Measurements from ENCODE around the gene DUOXA1. TPM values are rescaled to one million over a fixed set of nuclear protein-coding genes. Genes with fewer than 3 reads are reported as not detected.
A peak's percentile ranks its signal among the peaks of the same experiment; 100 is the strongest.

The DUOXA1 gene
- total and polyA plus RNA-seq, 9 of the 15 experiments (the other 6 are each of a cell fraction or from before 2014, with no cell fraction given): 0.17 to 0.74 (median 0.24) TPM; not detected in 6

GRCh38 chr15:45156744-45157455 is 27.2 kb upstream of the DUOXA1 start:
- H3K27ac ChIP-seq (ENCODE audit: extremely low read depth, low read depth, low read length): no peak overlapping the region; the same call in 2 of the 3 replicates
- CTCF ChIA-PET (ENCODE audit: low intra/inter-chr PET ratio): no interaction called here
- H4K20me1 ChIP-seq (replicated peaks; ENCODE audit: control insufficient read depth, insufficient read depth, low read length): no peaks in the 10 kb centered on the region
- no TSS peak for BruUV-seq (replicated peaks)
- no peaks in the 10 kb centered on the region for H3K79me2 ChIP-seq (ENCODE audit: control insufficient read depth, insufficient read depth, low read length)
- peak overlapping the region; percentile 8; the same call in 1 of the 2 replicates for H2AFZ ChIP-seq (ENCODE audit: low read depth, low read length)
- no peaks in the 10 kb centered on the region for H3K36me3 ChIP-seq (ENCODE audit: control insufficient read depth, insufficient read depth, low read length)
- ATAC-seq (no peak), DNase-seq (ENCODE audit: extremely low read depth in 1 of 4, low spot score in 3 of 4) (peak in 2 of 4 experiments; percentile 37 to 45), FAIRE-seq (peak; percentile 77)
- H3K4me2 ChIP-seq (ENCODE audit: insufficient read depth, low read length): peak overlapping the region; percentile 60
- in situ Hi-C loops (cut with MboI): no loop called here
- intact Hi-C loops (cut with micrococcal nuclease): no loop called here
- peaks cover 9 to 12% of the 10 kb centered on the region in 2 experiments; a peak in 3 of 5 replicates for H3K4me1 ChIP-seq (replicated peaks in 1 of 2; ENCODE audit: control insufficient read depth in 2 of 2, insufficient read depth in 2 of 2, low read length in 2 of 2)
- POLR2A ChIA-PET: interaction anchor here (0.6 to 1.3 kb wide), 4 partner anchors 12 to 136 kb away, joined by 3 to 4 read pairs (median 3); no protein-coding TSS in a partner anchor
- no peaks in the 10 kb centered on the region for H3K9me3 ChIP-seq (replicated peaks; ENCODE audit: control insufficient read depth, insufficient read depth, low read depth, low read length)
- no peak overlapping the region for H3K9ac ChIP-seq (ENCODE audit: insufficient read depth in 1 of 2, low read depth in 2 of 2, low read length in 2 of 2)
- no peaks in the 10 kb centered on the region for H3K27me3 ChIP-seq (ENCODE audit: control insufficient read depth in 2 of 2, insufficient read depth in 2 of 2, low read length in 2 of 2)
- 13% methylated on average over 7 of the region's 7 CpGs for WGBS (ENCODE audit: insufficient coverage, low coverage, missing lambda C conversion rate)
- H3K9me1 ChIP-seq (ENCODE audit: control insufficient read depth, insufficient read depth, low read length): no peaks in the 10 kb centered on the region
- no peak overlapping the region for H3K4me3 ChIP-seq
- TF ChIP-seq ZNF184 (CRISPR knock-in tag; IDR thresholded peaks at IDR 0.05) (no peak), ARID1B (IDR thresholded peaks at IDR 0.05) (peak; percentile 55), JUN (IDR thresholded peaks at IDR 0.05; ENCODE audit: borderline replicate concordance, low read depth, low read length) (peak; percentile 27; the same call in 1 of the 2 replicates), JUN (CRISPR knock-in tag; IDR thresholded peaks at IDR 0.05; ENCODE audit: borderline replicate concordance) (no peak), CTBP1 (IDR thresholded peaks at IDR 0.05; ENCODE audit: borderline replicate concordance) (0 out of 2 replicates have a peak, but pooled peaks have one; percentile 51), CBX8 (IDR thresholded peaks at IDR 0.05; ENCODE audit: borderline replicate concordance, extremely low read depth, low read depth, low read length, poor library complexity, severe bottlenecking) (no peak), SMARCA4 (IDR thresholded peaks at IDR 0.05) (0 out of 2 replicates have a peak, but pooled peaks have one; percentile 32), JUND (IDR thresholded peaks at IDR 0.05; ENCODE audit: borderline replicate concordance, low read depth, low read length) (peak; percentile 36; the same call in 1 of the 2 replicates), JUND (tag; IDR thresholded peaks at IDR 0.05; ENCODE audit: borderline replicate concordance, low read depth, low read length) (no peak; the same call in 2 of the 3 replicates), CHCHD3 (CRISPR knock-in tag; IDR thresholded peaks at IDR 0.05) (no peak), TAF15 (IDR thresholded peaks at IDR 0.05; ENCODE audit: low read depth, low read length) (no peak)
- TF ChIP-seq, protein P1, sequence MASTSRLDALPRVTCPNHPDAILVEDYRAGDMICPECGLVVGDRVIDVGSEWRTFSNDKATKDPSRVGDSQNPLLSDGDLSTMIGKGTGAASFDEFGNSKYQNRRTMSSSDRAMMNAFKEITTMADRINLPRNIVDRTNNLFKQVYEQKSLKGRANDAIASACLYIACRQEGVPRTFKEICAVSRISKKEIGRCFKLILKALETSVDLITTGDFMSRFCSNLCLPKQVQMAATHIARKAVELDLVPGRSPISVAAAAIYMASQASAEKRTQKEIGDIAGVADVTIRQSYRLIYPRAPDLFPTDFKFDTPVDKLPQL (IDR thresholded peaks at IDR 0.05; ENCODE audit: extremely low read depth, insufficient read length): no peak
- TF ChIP-seq, protein P2, sequence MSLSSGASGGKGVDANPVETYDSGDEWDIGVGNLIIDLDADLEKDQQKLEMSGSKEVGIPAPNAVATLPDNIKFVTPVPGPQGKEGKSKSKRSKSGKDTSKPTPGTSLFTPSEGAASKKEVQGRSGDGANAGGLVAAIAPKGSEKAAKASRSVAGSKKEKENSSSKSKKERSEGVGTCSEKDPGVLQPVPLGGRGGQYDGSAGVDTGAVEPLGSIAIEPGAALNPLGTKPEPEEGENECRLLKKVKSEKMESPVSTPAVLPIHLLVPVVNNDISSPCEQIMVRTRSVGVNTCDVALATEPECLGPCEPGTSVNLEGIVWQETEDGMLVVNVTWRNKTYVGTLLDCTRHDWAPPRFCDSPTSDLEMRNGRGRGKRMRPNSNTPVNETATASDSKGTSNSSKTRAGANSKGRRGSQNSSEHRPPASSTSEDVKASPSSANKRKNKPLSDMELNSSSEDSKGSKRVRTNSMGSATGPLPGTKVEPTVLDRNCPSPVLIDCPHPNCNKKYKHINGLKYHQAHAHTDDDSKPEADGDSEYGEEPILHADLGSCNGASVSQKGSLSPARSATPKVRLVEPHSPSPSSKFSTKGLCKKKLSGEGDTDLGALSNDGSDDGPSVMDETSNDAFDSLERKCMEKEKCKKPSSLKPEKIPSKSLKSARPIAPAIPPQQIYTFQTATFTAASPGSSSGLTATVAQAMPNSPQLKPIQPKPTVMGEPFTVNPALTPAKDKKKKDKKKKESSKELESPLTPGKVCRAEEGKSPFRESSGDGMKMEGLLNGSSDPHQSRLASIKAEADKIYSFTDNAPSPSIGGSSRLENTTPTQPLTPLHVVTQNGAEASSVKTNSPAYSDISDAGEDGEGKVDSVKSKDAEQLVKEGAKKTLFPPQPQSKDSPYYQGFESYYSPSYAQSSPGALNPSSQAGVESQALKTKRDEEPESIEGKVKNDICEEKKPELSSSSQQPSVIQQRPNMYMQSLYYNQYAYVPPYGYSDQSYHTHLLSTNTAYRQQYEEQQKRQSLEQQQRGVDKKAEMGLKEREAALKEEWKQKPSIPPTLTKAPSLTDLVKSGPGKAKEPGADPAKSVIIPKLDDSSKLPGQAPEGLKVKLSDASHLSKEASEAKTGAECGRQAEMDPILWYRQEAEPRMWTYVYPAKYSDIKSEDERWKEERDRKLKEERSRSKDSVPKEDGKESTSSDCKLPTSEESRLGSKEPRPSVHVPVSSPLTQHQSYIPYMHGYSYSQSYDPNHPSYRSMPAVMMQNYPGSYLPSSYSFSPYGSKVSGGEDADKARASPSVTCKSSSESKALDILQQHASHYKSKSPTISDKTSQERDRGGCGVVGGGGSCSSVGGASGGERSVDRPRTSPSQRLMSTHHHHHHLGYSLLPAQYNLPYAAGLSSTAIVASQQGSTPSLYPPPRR (CRISPR knock-in tag; IDR thresholded peaks at IDR 0.05; ENCODE audit: borderline replicate concordance): no peak
- TF ChIP-seq, protein P3, sequence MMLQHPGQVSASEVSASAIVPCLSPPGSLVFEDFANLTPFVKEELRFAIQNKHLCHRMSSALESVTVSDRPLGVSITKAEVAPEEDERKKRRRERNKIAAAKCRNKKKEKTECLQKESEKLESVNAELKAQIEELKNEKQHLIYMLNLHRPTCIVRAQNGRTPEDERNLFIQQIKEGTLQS (IDR thresholded peaks at IDR 0.05): peak; percentile 63
- TF ChIP-seq, protein P3 (CRISPR knock-in tag; conservative IDR thresholded peaks at IDR 0.05): no peak
